ENCODE measurements around the gene SCYL2. TPM values are rescaled to one million over a fixed set of nuclear protein-coding genes. Genes with fewer than 3 reads are reported as not detected.

SCYL2 gene
- total RNA-seq, 1 experiment from 2014 or later: 37.1 TPM

DNA sequence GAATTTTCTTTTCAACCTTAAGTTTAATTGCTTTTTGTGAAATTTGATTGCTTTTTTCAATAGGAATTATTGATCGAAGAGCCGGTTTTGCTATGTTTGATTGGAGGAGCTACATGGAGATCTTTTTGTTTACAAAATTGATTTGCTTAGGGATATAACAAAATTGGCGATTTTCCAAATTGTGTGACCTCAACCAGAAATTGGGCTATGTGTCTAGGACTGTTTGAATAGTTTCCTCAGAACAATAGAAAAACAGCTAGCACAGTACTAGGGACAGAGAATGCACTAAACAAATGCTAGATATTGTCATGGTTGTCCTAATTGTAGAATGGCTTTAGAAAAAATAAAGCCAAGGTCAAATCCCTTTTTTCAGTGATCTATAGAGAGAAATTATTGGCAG, 92.3 kb downstream of the SCYL2 start:
- Mint-ChIP-seq H3K4me1 (peaks cover 24% of the 10 kb centered on the region), H3K27ac (no peak overlapping the region), H3K36me3 (no peaks in the 10 kb centered on the region), H3K4me3 (no peak overlapping the region), H3K27me3 (ENCODE audit: low read depth) (no peaks in the 10 kb centered on the region; the same call in 1 of the 2 replicates), H3K9me3 (no peaks in the 10 kb centered on the region)
- DNase-seq (ENCODE audit: low spot score) (no peak), ATAC-seq (no peak)
- TF ChIP-seq NR3C1 (CRISPR knock-in tag; conservative IDR thresholded peaks at IDR 0.05; ENCODE audit: low read depth) (no peak), SOX15 (CRISPR knock-in tag; IDR thresholded peaks at IDR 0.05) (no peak), ESRRA (CRISPR knock-in tag; IDR thresholded peaks at IDR 0.05; ENCODE audit: borderline replicate concordance) (no peak), CREB1 (CRISPR knock-in tag; IDR thresholded peaks at IDR 0.05) (no peak)
- TF ChIP-seq, protein P1, sequence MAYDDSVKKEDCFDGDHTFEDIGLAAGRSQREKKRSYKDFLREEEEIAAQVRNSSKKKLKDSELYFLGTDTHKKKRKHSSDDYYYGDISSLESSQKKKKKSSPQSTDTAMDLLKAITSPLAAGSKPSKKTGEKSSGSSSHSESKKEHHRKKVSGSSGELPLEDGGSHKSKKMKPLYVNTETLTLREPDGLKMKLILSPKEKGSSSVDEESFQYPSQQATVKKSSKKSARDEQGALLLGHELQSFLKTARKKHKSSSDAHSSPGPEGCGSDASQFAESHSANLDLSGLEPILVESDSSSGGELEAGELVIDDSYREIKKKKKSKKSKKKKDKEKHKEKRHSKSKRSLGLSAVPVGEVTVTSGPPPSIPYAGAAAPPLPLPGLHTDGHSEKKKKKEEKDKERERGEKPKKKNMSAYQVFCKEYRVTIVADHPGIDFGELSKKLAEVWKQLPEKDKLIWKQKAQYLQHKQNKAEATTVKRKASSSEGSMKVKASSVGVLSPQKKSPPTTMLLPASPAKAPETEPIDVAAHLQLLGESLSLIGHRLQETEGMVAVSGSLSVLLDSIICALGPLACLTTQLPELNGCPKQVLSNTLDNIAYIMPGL (CRISPR knock-in tag; IDR thresholded peaks at IDR 0.05): no peak
- TF ChIP-seq, protein P2, sequence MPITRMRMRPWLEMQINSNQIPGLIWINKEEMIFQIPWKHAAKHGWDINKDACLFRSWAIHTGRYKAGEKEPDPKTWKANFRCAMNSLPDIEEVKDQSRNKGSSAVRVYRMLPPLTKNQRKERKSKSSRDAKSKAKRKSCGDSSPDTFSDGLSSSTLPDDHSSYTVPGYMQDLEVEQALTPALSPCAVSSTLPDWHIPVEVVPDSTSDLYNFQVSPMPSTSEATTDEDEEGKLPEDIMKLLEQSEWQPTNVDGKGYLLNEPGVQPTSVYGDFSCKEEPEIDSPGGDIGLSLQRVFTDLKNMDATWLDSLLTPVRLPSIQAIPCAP (CRISPR knock-in tag; IDR thresholded peaks at IDR 0.05): no peak
- POLR2A ChIA-PET: no interaction called here
- CTCF ChIA-PET: interaction anchor here (7.4 kb wide), 1 partner anchor 46 kb away, joined by 104 read pairs; no protein-coding TSS in a partner anchor

DNA sequence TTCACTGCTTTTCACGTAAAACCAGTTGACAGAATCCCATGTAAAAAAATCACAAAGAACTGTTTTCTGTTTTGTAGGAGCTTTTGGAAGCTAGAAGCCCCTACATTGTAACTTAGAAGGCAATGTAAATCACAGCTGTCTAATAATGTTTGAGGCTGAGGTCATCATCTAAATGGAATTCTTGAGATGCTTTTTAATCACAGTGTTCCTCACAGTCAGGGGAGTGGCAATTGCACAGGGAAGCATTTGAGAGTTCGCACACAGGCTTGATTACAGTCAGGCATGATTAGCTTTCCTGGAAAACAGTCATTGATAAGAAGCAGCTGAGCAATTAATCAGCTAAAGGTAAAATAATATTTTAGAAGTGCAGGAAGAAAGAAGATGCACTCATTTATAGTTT, 92.8 kb downstream of the SCYL2 start:
- Mint-ChIP-seq H3K27ac (no peak overlapping the region), H3K4me3 (no peak overlapping the region), H3K36me3 (no peaks in the 10 kb centered on the region), H3K9me3 (no peaks in the 10 kb centered on the region), H3K27me3 (ENCODE audit: low read depth) (no peaks in the 10 kb centered on the region; the same call in 1 of the 2 replicates), H3K4me1 (peaks cover 24% of the 10 kb centered on the region)
- no peak for TF ChIP-seq SP1 (CRISPR knock-in tag; conservative IDR thresholded peaks at IDR 0.05)
- no peak for TF ChIP-seq KAT7 (CRISPR knock-in tag; IDR thresholded peaks at IDR 0.05; ENCODE audit: borderline replicate concordance)
- TF ChIP-seq GTF2I (CRISPR knock-in tag; conservative IDR thresholded peaks at IDR 0.05): no peak
- no peak for TF ChIP-seq EMX1 (CRISPR knock-in tag; IDR thresholded peaks at IDR 0.05)
- TF ChIP-seq CREM (CRISPR knock-in tag; IDR thresholded peaks at IDR 0.05): no peak
- TF ChIP-seq ESRRA (CRISPR knock-in tag; IDR thresholded peaks at IDR 0.05; ENCODE audit: borderline replicate concordance): no peak
- TF ChIP-seq, protein P3, sequence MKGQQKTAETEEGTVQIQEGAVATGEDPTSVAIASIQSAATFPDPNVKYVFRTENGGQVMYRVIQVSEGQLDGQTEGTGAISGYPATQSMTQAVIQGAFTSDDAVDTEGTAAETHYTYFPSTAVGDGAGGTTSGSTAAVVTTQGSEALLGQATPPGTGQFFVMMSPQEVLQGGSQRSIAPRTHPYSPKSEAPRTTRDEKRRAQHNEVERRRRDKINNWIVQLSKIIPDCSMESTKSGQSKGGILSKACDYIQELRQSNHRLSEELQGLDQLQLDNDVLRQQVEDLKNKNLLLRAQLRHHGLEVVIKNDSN (CRISPR knock-in tag; IDR thresholded peaks at IDR 0.05): no peak
- TF ChIP-seq, protein P4, sequence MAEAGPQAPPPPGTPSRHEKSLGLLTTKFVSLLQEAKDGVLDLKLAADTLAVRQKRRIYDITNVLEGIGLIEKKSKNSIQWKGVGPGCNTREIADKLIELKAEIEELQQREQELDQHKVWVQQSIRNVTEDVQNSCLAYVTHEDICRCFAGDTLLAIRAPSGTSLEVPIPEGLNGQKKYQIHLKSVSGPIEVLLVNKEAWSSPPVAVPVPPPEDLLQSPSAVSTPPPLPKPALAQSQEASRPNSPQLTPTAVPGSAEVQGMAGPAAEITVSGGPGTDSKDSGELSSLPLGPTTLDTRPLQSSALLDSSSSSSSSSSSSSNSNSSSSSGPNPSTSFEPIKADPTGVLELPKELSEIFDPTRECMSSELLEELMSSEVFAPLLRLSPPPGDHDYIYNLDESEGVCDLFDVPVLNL (CRISPR knock-in tag; IDR thresholded peaks at IDR 0.05; ENCODE audit: borderline replicate concordance, low read depth): no peak
- no peak for TF ChIP-seq ZBTB21 (CRISPR knock-in tag; IDR thresholded peaks at IDR 0.05; ENCODE audit: borderline replicate concordance)
- TF ChIP-seq, protein P5, sequence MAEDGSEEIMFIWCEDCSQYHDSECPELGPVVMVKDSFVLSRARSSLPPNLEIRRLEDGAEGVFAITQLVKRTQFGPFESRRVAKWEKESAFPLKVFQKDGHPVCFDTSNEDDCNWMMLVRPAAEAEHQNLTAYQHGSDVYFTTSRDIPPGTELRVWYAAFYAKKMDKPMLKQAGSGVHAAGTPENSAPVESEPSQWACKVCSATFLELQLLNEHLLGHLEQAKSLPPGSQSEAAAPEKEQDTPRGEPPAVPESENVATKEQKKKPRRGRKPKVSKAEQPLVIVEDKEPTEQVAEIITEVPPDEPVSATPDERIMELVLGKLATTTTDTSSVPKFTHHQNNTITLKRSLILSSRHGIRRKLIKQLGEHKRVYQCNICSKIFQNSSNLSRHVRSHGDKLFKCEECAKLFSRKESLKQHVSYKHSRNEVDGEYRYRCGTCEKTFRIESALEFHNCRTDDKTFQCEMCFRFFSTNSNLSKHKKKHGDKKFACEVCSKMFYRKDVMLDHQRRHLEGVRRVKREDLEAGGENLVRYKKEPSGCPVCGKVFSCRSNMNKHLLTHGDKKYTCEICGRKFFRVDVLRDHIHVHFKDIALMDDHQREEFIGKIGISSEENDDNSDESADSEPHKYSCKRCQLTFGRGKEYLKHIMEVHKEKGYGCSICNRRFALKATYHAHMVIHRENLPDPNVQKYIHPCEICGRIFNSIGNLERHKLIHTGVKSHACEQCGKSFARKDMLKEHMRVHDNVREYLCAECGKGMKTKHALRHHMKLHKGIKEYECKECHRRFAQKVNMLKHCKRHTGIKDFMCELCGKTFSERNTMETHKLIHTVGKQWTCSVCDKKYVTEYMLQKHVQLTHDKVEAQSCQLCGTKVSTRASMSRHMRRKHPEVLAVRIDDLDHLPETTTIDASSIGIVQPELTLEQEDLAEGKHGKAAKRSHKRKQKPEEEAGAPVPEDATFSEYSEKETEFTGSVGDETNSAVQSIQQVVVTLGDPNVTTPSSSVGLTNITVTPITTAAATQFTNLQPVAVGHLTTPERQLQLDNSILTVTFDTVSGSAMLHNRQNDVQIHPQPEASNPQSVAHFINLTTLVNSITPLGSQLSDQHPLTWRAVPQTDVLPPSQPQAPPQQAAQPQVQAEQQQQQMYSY (CRISPR knock-in tag; IDR thresholded peaks at IDR 0.05): no peak
- TF ChIP-seq, protein P6, sequence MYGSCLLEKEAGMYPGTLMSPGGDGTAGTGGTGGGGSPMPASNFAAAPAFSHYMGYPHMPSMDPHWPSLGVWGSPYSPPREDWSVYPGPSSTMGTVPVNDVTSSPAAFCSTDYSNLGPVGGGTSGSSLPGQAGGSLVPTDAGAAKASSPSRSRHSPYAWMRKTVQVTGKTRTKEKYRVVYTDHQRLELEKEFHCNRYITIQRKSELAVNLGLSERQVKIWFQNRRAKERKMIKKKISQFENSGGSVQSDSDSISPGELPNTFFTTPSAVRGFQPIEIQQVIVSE (CRISPR knock-in tag; IDR thresholded peaks at IDR 0.05; ENCODE audit: borderline replicate concordance): no peak
- no peak for TF ChIP-seq SOX15 (CRISPR knock-in tag; IDR thresholded peaks at IDR 0.05)
- no peak for TF ChIP-seq HMGA2 (CRISPR knock-in tag; IDR thresholded peaks at IDR 0.05)
- ATAC-seq (no peak), DNase-seq (ENCODE audit: low spot score) (no peak)
- ChIA-PET POLR2A (no interaction called here), CTCF (interaction anchor here (1.1 to 7.4 kb wide), 2 partner anchors 45 to 312 kb away, joined by 4 to 104 read pairs; no protein-coding TSS in a partner anchor)

All from WTC11 (cell line).